GM18870 (cell line): ENCODE results near the gene WIPI1.
"Not testable (repeated sequence)": the region's sequence is repeated elsewhere in the genome, so short reads cannot be mapped to it uniquely, and the experiment has no call there.

Experiments used
- ATAC-seq: cut with Tn5 transposase; IDR thresholded peaks from one replicate; pipeline ENCODE4 v1.9.1; 2021; ENCODE audit warnings: moderate library complexity; ENCODE audit not compliant: unreplicated experiment

WIPI1 gene

GRCh38 chr17:68420065-68420464 lies 37.2 kb downstream of the WIPI1 start:
- no peak for ATAC-seq

- no peak for ATAC-seq
Observed at GRCh38 chr17:68418876-68419275, 38.4 kb downstream of the WIPI1 start.

- ATAC-seq, result no peak
Observed at GRCh38 chr17:68417317-68417716, 40.0 kb downstream of the WIPI1 start.

GRCh38 chr17:68414901-68415300 lies 42.4 kb downstream of the WIPI1 start:
- not testable (repeated sequence) for ATAC-seq

- ATAC-seq, result not testable (repeated sequence)
Observed at GRCh38 chr17:68413597-68414560, 43.4 kb downstream of the WIPI1 start.

GRCh38 chr17:68407656-68408055 lies 49.6 kb downstream of the WIPI1 start:
- not testable (repeated sequence) for ATAC-seq

- ATAC-seq, result not testable (repeated sequence)
Observed at GRCh38 chr17:68403837-68404236, 53.5 kb downstream of the WIPI1 start.

- no peak for ATAC-seq
Observed at GRCh38 chr17:68403122-68403521, 54.2 kb downstream of the WIPI1 start.

- no peak for ATAC-seq
Observed at GRCh38 chr17:68401288-68401687, 56.0 kb downstream of the WIPI1 start.

GRCh38 chr17:68400404-68400735 lies 56.9 kb downstream of the WIPI1 start:
- ATAC-seq, result no peak

GRCh38 chr17:68399638-68400403 lies 57.5 kb downstream of the WIPI1 start:
- ATAC-seq, result no peak

- peak; percentile 61 for ATAC-seq
Observed at GRCh38 chr17:68398691-68399637, 58.3 kb downstream of the WIPI1 start.

GRCh38 chr17:68397108-68397536 lies 60.2 kb downstream of the WIPI1 start:
- ATAC-seq, result no peak

- no peak for ATAC-seq
Observed at GRCh38 chr17:68396226-68397107, 60.8 kb downstream of the WIPI1 start.

- ATAC-seq, result no peak
Observed at GRCh38 chr17:68394608-68395331, 62.5 kb downstream of the WIPI1 start.

GRCh38 chr17:68391561-68392268 lies 65.6 kb downstream of the WIPI1 start:
- no peak for ATAC-seq

GRCh38 chr17:68390888-68391545 lies 66.3 kb downstream of the WIPI1 start:
- no peak for ATAC-seq

- ATAC-seq, result no peak
Observed at GRCh38 chr17:68389041-68389440, 68.3 kb downstream of the WIPI1 start.
